ENCODE results near the gene C3orf18. TPM values are rescaled to one million over a fixed set of nuclear protein-coding genes. Genes with fewer than 3 reads are reported as not detected.

The C3orf18 gene
- total RNA-seq, 4 donors from 2014 or later: 13.6 to 23.8 (median 18.9) TPM

DNA sequence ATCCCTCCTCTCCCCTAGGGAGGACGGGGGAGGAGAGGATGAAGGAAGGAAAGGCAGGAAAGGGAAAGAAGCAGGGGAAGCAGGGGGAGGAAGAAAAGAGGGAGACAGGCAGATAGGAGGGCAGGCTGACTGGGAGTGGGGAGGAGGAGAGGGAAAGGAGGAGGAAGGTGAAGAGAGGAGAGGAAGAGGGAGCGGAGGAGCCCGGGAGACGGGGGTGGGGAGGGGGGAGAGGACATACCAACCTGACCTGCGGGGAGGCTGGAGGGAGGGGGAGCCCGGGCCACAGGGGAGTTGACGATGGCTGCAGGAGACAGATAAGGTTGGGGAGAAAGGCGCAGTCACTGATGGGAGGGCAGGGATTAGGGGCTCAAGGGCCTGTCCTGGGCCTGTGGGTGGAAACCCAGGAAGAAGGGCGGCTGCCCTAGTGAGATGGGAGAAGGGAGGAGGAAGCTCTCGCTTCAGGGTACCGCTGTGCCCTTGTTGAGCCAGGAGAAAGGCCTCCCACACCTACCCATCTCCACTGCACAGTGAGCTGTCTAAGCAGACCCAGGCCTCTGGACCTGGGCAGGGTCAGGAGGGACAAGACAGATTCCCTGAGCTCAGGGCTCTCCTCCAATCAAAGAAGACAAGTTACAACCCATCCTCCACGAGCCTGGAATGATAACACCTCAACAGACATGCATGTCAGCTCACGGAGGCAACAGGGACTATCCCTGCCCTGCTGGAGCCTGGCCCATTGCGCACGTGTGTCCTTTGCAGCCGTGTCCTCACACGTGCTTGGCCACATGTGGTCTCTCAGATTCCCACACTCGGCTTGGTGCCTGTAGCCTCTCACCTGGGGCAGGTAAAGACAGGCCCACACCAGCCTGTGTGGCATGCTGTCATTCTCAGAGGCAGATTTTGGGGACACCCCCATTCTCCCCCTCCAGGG is 27.9 kb downstream of the C3orf18 start:
- H3K27ac ChIP-seq (replicated peaks in 1 of 4): no peak overlapping the region
- DNase-seq (ENCODE audit: extremely low spot score): no peak

DNA sequence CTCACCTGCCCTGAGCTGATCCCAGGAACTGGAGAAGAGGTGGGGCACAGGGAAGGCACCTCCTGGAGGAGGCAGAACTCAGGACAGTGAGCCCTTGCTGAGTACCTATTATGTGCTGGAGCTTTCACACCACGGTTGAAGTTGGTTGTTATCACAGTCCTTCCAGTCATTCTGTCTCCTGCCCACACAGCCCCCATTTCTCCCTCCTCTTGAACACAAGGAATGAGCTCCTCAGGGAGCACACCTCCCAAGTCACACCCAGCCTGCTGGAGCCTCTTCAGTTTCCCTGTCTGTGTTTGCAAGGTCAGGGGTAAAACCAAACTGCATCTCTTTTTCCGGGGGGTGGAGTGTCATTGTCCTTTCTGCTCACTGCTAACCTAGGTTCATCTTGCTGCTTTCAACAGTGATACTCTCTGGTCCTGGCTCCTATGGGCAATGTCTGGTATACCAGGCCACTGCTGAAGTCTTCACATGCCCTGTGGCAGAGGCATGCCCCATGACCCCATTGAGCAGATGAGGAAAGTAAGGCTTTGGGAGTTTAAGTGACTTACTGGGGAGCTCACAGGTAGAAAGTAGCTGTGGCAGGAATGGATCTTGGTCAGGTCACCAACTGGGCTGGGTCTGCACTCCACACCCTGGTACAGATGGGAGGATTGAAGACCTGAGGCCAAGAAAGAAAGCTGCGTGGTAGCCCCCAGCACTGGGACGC is 30.0 kb downstream of the C3orf18 start:
- Histone ChIP-seq H3K36me3 (no peaks in the 10 kb centered on the region), H3K27me3 (peaks cover 0 to 18% (median 0%) of the 10 kb centered on the region in 4 donors), H3K9me3 (no peaks in the 10 kb centered on the region), H3K4me1 (no peaks in the 10 kb centered on the region), H3K4me3 (no peak overlapping the region), H3K27ac (replicated peaks in 1 of 4) (no peak overlapping the region)
- intact Hi-C loops (cut with DNase I): no loop called here
- DNase-seq (ENCODE audit: extremely low spot score): no peak
- no peak for TF ChIP-seq POLR2AphosphoS5 (IDR thresholded peaks at IDR 0.05)
- TF ChIP-seq EP300 (IDR thresholded peaks at IDR 0.05): no peak
- TF ChIP-seq, protein P1, sequence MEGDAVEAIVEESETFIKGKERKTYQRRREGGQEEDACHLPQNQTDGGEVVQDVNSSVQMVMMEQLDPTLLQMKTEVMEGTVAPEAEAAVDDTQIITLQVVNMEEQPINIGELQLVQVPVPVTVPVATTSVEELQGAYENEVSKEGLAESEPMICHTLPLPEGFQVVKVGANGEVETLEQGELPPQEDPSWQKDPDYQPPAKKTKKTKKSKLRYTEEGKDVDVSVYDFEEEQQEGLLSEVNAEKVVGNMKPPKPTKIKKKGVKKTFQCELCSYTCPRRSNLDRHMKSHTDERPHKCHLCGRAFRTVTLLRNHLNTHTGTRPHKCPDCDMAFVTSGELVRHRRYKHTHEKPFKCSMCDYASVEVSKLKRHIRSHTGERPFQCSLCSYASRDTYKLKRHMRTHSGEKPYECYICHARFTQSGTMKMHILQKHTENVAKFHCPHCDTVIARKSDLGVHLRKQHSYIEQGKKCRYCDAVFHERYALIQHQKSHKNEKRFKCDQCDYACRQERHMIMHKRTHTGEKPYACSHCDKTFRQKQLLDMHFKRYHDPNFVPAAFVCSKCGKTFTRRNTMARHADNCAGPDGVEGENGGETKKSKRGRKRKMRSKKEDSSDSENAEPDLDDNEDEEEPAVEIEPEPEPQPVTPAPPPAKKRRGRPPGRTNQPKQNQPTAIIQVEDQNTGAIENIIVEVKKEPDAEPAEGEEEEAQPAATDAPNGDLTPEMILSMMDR (IDR thresholded peaks at IDR 0.05): no peak
- no peak for TF ChIP-seq POLR2A (IDR thresholded peaks at IDR 0.05; ENCODE audit: low read depth)
- 70% methylated on average over 4 of the region's 4 CpGs for WGBS

More for the DNA sequence above, 27.9 kb downstream of the C3orf18 start:
- intact Hi-C loops (cut with DNase I): no loop called here
- H3K36me3 ChIP-seq: no peaks in the 10 kb centered on the region
- no peaks in the 10 kb centered on the region for H3K4me1 ChIP-seq
- 77% methylated on average over 16 of the region's 18 CpGs for WGBS
- H3K27me3 ChIP-seq: peaks cover 0 to 18% (median 0%) of the 10 kb centered on the region in 4 donors
- H3K4me3 ChIP-seq: no peak overlapping the region
- TF ChIP-seq POLR2A (IDR thresholded peaks at IDR 0.05; ENCODE audit: low read depth) (no peak), EP300 (IDR thresholded peaks at IDR 0.05) (no peak), POLR2AphosphoS5 (IDR thresholded peaks at IDR 0.05) (no peak)
- TF ChIP-seq, protein P1 (IDR thresholded peaks at IDR 0.05): no peak
- H3K9me3 ChIP-seq: no peaks in the 10 kb centered on the region

DNA sequence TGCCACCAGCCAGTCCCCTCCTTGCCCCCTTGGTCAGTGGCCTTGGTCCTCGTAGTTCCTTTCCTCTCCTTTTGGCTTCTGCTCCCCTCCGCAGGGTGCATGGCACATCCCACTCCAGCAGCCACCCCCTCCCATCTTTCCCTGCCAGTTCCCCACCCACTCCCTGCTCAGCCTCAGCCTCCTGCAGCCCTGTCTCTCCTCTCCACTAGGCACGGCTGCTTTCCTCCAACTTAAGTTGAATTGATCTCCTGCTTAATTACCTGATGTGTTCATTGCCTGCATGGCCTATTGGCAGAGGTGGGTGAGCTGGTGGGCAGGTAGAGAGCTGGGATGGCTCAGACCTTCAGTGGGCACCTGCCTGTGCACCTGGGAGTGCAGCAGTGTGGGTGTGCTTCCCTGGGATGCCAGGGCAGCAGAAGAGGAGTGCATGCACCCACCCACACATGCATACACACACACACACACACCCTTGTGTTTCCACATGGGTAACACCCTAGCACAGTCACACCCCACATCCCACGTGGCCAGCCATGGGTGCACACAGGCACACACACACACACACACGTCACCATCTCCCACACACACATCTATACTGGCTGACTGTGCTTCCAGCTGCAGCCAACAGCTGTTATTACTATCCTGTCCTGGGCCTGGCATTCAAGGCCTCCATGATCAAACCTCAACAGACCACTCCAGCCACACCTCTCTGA is 30.9 kb downstream of the C3orf18 start:
- H3K27ac ChIP-seq (replicated peaks in 1 of 4): no peak overlapping the region
- no peaks in the 10 kb centered on the region for H3K9me3 ChIP-seq
- no peak overlapping the region for H3K4me3 ChIP-seq
- H3K27me3 ChIP-seq: peaks cover 0 to 18% (median 0%) of the 10 kb centered on the region in 4 donors
- no peaks in the 10 kb centered on the region for H3K4me1 ChIP-seq
- TF ChIP-seq, protein P1 (IDR thresholded peaks at IDR 0.05): no peak
- TF ChIP-seq EP300 (IDR thresholded peaks at IDR 0.05) (no peak), POLR2AphosphoS5 (IDR thresholded peaks at IDR 0.05) (no peak), POLR2A (IDR thresholded peaks at IDR 0.05; ENCODE audit: low read depth) (no peak)
- DNase-seq (ENCODE audit: extremely low spot score): no peak
- intact Hi-C loops (cut with DNase I): no loop called here
- H3K36me3 ChIP-seq: no peaks in the 10 kb centered on the region
- WGBS: 80% methylated on average over 5 of the region's 5 CpGs

DNA sequence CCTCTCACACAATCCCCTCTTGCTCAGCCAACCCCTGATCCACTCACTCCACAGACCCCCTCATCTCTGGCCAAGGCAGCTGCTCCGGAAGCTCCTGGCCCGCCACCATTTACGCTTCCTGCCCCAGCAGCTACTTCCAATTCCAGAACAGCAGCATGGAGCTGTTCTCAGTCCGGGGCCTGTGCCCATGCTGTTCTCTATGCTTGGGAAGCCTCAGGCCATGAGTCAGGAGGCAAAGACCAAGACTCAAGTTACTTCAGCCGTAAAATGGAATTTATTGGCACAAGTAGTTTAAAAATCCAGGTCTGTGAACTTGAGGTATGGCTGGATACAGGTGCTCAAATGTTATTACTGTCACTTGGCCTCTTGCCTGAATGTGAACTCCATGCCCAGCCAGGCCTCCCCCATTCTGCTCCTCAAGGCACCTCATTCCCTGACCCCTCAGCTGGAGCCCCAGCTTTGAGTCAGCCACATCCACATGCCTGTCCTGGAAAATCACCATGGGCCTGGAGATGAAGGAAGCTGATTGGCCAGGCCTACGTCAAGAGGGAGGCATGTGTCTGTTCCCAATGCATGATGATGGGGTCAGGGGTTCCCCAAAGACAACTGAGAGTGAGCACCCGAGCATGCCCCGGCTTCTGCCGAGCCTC is 32.7 kb downstream of the C3orf18 start:
- Histone ChIP-seq H3K27ac (replicated peaks in 1 of 4) (no peak overlapping the region), H3K4me3 (no peak overlapping the region), H3K9me3 (no peaks in the 10 kb centered on the region), H3K4me1 (peaks cover 0 to 7% (median 0%) of the 10 kb centered on the region in 4 donors), H3K36me3 (no peaks in the 10 kb centered on the region), H3K27me3 (peaks cover 0 to 32% (median 0%) of the 10 kb centered on the region in 4 donors)
- DNase-seq (ENCODE audit: extremely low spot score): no peak
- intact Hi-C loops (cut with DNase I): no loop called here
- no peak for TF ChIP-seq EP300 (IDR thresholded peaks at IDR 0.05)
- TF ChIP-seq POLR2A (IDR thresholded peaks at IDR 0.05; ENCODE audit: low read depth): no peak
- no peak for TF ChIP-seq POLR2AphosphoS5 (IDR thresholded peaks at IDR 0.05)
- TF ChIP-seq, protein P1 (IDR thresholded peaks at IDR 0.05): no peak
- 74% methylated on average over 9 of the region's 9 CpGs for WGBS

Measured in esophagus muscularis mucosa (tissue), 4 donors.